Large intestine (tissue), 3 donors: ENCODE measurements around the gene SLC6A13. TPM values are rescaled to one million over a fixed set of nuclear protein-coding genes. Genes with fewer than 3 reads are reported as not detected.
A peak's percentile ranks its signal among the peaks of the same experiment; 100 is the strongest.
"Not testable (repeated sequence)": the region's sequence is repeated elsewhere in the genome, so short reads cannot be mapped to it uniquely, and the experiment has no call there.

Source experiments
- DNase-seq, 2 donors: peaks; one replicate each; pipeline versions ENCODE4 v3.0.0 to v3.0.0-alpha.2; 2013
- H3K27ac ChIP-seq: one replicate; pipeline ENCODE4 v1.5.1; 2013; ENCODE audit warnings: low read length
- H3K27me3 ChIP-seq: 2 replicates; pipeline ENCODE4 v1.6.1; 2013; ENCODE audit warnings: low read length; ENCODE audit not compliant: control insufficient read depth, insufficient read depth
- H3K36me3 ChIP-seq: 2 replicates; pipeline ENCODE4 v1.6.1; 2013; ENCODE audit warnings: low read length; ENCODE audit not compliant: control insufficient read depth, insufficient read depth
- H3K4me1 ChIP-seq: one replicate; pipeline ENCODE4 v1.6.1; 2013; ENCODE audit warnings: low read length; ENCODE audit not compliant: control insufficient read depth, insufficient read depth
- H3K4me3 ChIP-seq: one replicate; pipeline ENCODE4 v1.5.1; 2013; ENCODE audit warnings: low read length
- H3K9me3 ChIP-seq: one replicate; pipeline ENCODE4 v1.6.1; 2013; ENCODE audit warnings: mild to moderate bottlenecking, low read depth, low read length, moderate library complexity; ENCODE audit not compliant: control insufficient read depth
- WGBS: methylation state at CpG from one replicate; pipeline ENCODE4 v1.1.5; 2013; ENCODE audit warnings: low lambda C conversion rate; ENCODE audit not compliant: insufficient coverage; 5-methylcytosine and 5-hydroxymethylcytosine counted together
- polyA plus RNA-seq: library from polyadenylated mRNA; unstranded; fragments of 120-200 nt; gene quantifications from one replicate; pipeline ENCODE4 v1.2.1, GENCODE V29; 2013

SLC6A13 gene
- polyA plus RNA-seq, 1 donor, result 0.28 TPM

- no peak overlapping the region for H3K4me3 ChIP-seq
- no peaks in the 10 kb centered on the region for H3K27me3 ChIP-seq
- no peak overlapping the region for H3K27ac ChIP-seq
- H3K9me3 ChIP-seq, result peaks cover 10% of the 10 kb centered on the region
- no peaks in the 10 kb centered on the region for H3K4me1 ChIP-seq
- DNase-seq, result peak in 1 of 2 donors; percentile 16
- no CpG with 5 or more reads among the region's 3 CpGs for WGBS
- no peaks in the 10 kb centered on the region for H3K36me3 ChIP-seq
Measured at GRCh38 chr12:236445-236844, 26.2 kb downstream of the SLC6A13 start.

GRCh38 chr12:235967-236366 lies 26.7 kb downstream of the SLC6A13 start:
- H3K9me3 ChIP-seq, result peaks cover 10% of the 10 kb centered on the region
- not testable (repeated sequence) for H3K27ac ChIP-seq, H3K36me3 ChIP-seq, H3K4me3 ChIP-seq, H3K27me3 ChIP-seq, DNase-seq, H3K4me1 ChIP-seq
- 80% methylated on average over 1 of the region's 4 CpGs for WGBS

- no peak for DNase-seq
- H3K9me3 ChIP-seq, result peaks cover 10% of the 10 kb centered on the region
- no peak overlapping the region for H3K4me3 ChIP-seq
- H3K27ac ChIP-seq, result no peak overlapping the region
- H3K27me3 ChIP-seq, result no peaks in the 10 kb centered on the region
- H3K4me1 ChIP-seq, result no peaks in the 10 kb centered on the region
- no CpG with 5 or more reads among the region's 10 CpGs for WGBS
- H3K36me3 ChIP-seq, result no peaks in the 10 kb centered on the region
Measured at GRCh38 chr12:234891-235415, 27.7 kb downstream of the SLC6A13 start.

GRCh38 chr12:234019-234418 lies 28.6 kb downstream of the SLC6A13 start:
- H3K27me3 ChIP-seq, result peaks cover 6% of the 10 kb centered on the region
- peaks cover 10% of the 10 kb centered on the region for H3K9me3 ChIP-seq
- H3K27ac ChIP-seq, result no peak overlapping the region
- no CpG with 5 or more reads among the region's 7 CpGs for WGBS
- H3K36me3 ChIP-seq, result no peaks in the 10 kb centered on the region
- no peak for DNase-seq
- no peak overlapping the region for H3K4me3 ChIP-seq
- H3K4me1 ChIP-seq, result no peaks in the 10 kb centered on the region

GRCh38 chr12:233615-233968 lies 29.0 kb downstream of the SLC6A13 start:
- no CpG with 5 or more reads among the region's 3 CpGs for WGBS

GRCh38 chr12:232731-233614 lies 29.7 kb downstream of the SLC6A13 start:
- Histone ChIP-seq H3K9me3 (peaks cover 10% of the 10 kb centered on the region), H3K27me3 (peaks cover 8% of the 10 kb centered on the region), H3K36me3 (no peaks in the 10 kb centered on the region), H3K4me1 (no peaks in the 10 kb centered on the region), H3K4me3 (no peak overlapping the region), H3K27ac (no peak overlapping the region)
- DNase-seq, result no peak
- no CpG with 5 or more reads among the region's 19 CpGs for WGBS

More at GRCh38 chr12:233615-233968, 29.0 kb downstream of the SLC6A13 start:
- Histone ChIP-seq H3K36me3 (no peaks in the 10 kb centered on the region), H3K4me1 (no peaks in the 10 kb centered on the region), H3K4me3 (no peak overlapping the region), H3K9me3 (peaks cover 10% of the 10 kb centered on the region), H3K27me3 (peaks cover 8% of the 10 kb centered on the region), H3K27ac (no peak overlapping the region)
- DNase-seq, result no peak

GRCh38 chr12:230925-231671 lies 31.5 kb downstream of the SLC6A13 start:
- H3K4me1 ChIP-seq, result no peaks in the 10 kb centered on the region
- no peak overlapping the region for H3K4me3 ChIP-seq
- H3K27ac ChIP-seq, result no peak overlapping the region
- no peaks in the 10 kb centered on the region for H3K36me3 ChIP-seq
- WGBS, result no CpG with 5 or more reads among the region's 14 CpGs
- peaks cover 11% of the 10 kb centered on the region for H3K27me3 ChIP-seq
- no peaks in the 10 kb centered on the region for H3K9me3 ChIP-seq
- DNase-seq, result no peak

- H3K4me3 ChIP-seq, result no peak overlapping the region
- no peaks in the 10 kb centered on the region for H3K36me3 ChIP-seq
- DNase-seq, result no peak
- no CpG with 5 or more reads among the region's 26 CpGs for WGBS
- no peak overlapping the region for H3K27ac ChIP-seq
- H3K27me3 ChIP-seq, result peaks cover 11% of the 10 kb centered on the region
- no peaks in the 10 kb centered on the region for H3K4me1 ChIP-seq
- no peaks in the 10 kb centered on the region for H3K9me3 ChIP-seq
Measured at GRCh38 chr12:229441-230191, 33.0 kb downstream of the SLC6A13 start.

- WGBS, result 100% methylated on average over 1 of the region's 3 CpGs
- H3K27ac ChIP-seq, result no peak overlapping the region
- no peaks in the 10 kb centered on the region for H3K4me1 ChIP-seq
- no peak overlapping the region for H3K4me3 ChIP-seq
- H3K27me3 ChIP-seq, result peaks cover 11% of the 10 kb centered on the region
- H3K9me3 ChIP-seq, result no peaks in the 10 kb centered on the region
- no peaks in the 10 kb centered on the region for H3K36me3 ChIP-seq
- DNase-seq, result no peak
Measured at GRCh38 chr12:228846-229200, 33.8 kb downstream of the SLC6A13 start.
